ENCODE data around the gene PLS3. TPM values are rescaled to one million over a fixed set of nuclear protein-coding genes. Genes with fewer than 3 reads are reported as not detected.

PLS3 gene
- total RNA-seq, 1 experiment from 2014 or later = 88.2 TPM

- ChIA-PET POLR2A (ENCODE audit: low non-redundant PET) (no interaction called here), CTCF (interaction anchor here (0.7 kb wide), 1 partner anchor 24 kb away, joined by 9 read pairs; no protein-coding TSS in a partner anchor)
- H3K4me1 ChIP-seq (ENCODE audit: insufficient read depth, low read length, poor library complexity, severe bottlenecking) = no peaks in the 10 kb centered on the region
- no peak for TF ChIP-seq CTCF (conservative IDR thresholded peaks at IDR 0.05; ENCODE audit: low read depth, low read length)
- TF ChIP-seq EZH2 (IDR thresholded peaks at IDR 0.05; ENCODE audit: borderline replicate concordance, low read depth, low read length, poor library complexity, severe bottlenecking) = no peak
- no peak overlapping the region for H3K27ac ChIP-seq (ENCODE audit: low read depth, low read length, poor library complexity, severe bottlenecking)
- no peak overlapping the region for H3K4me3 ChIP-seq (ENCODE audit: low read depth, low read length, poor library complexity, severe bottlenecking)
- DNase-seq (ENCODE audit: low spot score) = no peak
- no TSS peak for BruUV-seq (replicated peaks)
- peaks cover 7% of the 10 kb centered on the region for H3K27me3 ChIP-seq (replicated peaks; ENCODE audit: insufficient read depth, low read depth, low read length, poor library complexity)
- intact Hi-C loops (cut with micrococcal nuclease; ENCODE audit: unreplicated experiment) = no loop called here
- no peaks in the 10 kb centered on the region for H3K36me3 ChIP-seq (ENCODE audit: insufficient read depth, low read length, poor library complexity, severe bottlenecking)
- H3K9me3 ChIP-seq (ENCODE audit: low read depth, low read length, poor library complexity, severe bottlenecking) = no peaks in the 10 kb centered on the region
Measured at GRCh38 chrX:115521741-115522140, 39.2 kb upstream of the PLS3 start.

GRCh38 chrX:115522952-115523351 lies 38.0 kb upstream of the PLS3 start:
- no peaks in the 10 kb centered on the region for H3K36me3 ChIP-seq (ENCODE audit: insufficient read depth, low read length, poor library complexity, severe bottlenecking)
- no peaks in the 10 kb centered on the region for H3K9me3 ChIP-seq (ENCODE audit: low read depth, low read length, poor library complexity, severe bottlenecking)
- no peak for DNase-seq (ENCODE audit: low spot score)
- no peak overlapping the region for H3K4me3 ChIP-seq (ENCODE audit: low read depth, low read length, poor library complexity, severe bottlenecking)
- ChIA-PET POLR2A (ENCODE audit: low non-redundant PET) (no interaction called here), CTCF (no interaction called here)
- H3K27me3 ChIP-seq (replicated peaks; ENCODE audit: insufficient read depth, low read depth, low read length, poor library complexity) = peaks cover 7% of the 10 kb centered on the region
- H3K27ac ChIP-seq (ENCODE audit: low read depth, low read length, poor library complexity, severe bottlenecking) = no peak overlapping the region
- no TSS peak for BruUV-seq (replicated peaks)
- no peak for TF ChIP-seq EZH2 (IDR thresholded peaks at IDR 0.05; ENCODE audit: borderline replicate concordance, low read depth, low read length, poor library complexity, severe bottlenecking)
- no peak for TF ChIP-seq CTCF (conservative IDR thresholded peaks at IDR 0.05; ENCODE audit: low read depth, low read length)
- intact Hi-C loops (cut with micrococcal nuclease; ENCODE audit: unreplicated experiment) = no loop called here
- no peaks in the 10 kb centered on the region for H3K4me1 ChIP-seq (ENCODE audit: insufficient read depth, low read length, poor library complexity, severe bottlenecking)

DNA sequence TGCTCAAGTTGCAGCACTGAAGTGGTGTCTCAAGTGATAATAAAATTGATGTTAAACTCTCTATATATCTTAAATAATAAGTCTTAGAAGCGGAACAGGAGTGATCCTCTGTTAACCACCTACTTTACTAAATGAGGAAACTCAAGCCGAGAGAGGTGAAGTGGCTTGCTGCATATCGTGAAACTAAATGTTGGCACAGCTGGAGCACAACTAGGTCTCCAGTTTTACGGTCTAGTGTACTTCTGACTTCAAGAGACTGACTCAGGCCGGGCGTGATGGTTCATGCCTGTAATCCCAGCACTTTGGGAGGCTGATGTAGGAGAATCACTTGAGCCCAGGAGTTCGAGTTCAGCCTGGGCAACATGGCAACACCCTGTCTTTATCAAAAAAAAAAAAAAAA lies 35.5 kb upstream of the PLS3 start:
- BruUV-seq (replicated peaks) = no TSS peak
- CTCF ChIA-PET = no interaction called here
- POLR2A ChIA-PET (ENCODE audit: low non-redundant PET) = no interaction called here
- Histone ChIP-seq H3K27me3 (replicated peaks; ENCODE audit: insufficient read depth, low read depth, low read length, poor library complexity) (peaks cover 15% of the 10 kb centered on the region), H3K27ac (ENCODE audit: low read depth, low read length, poor library complexity, severe bottlenecking) (no peak overlapping the region), H3K4me1 (ENCODE audit: insufficient read depth, low read length, poor library complexity, severe bottlenecking) (no peaks in the 10 kb centered on the region), H3K4me3 (ENCODE audit: low read depth, low read length, poor library complexity, severe bottlenecking) (no peak overlapping the region), H3K36me3 (ENCODE audit: insufficient read depth, low read length, poor library complexity, severe bottlenecking) (no peaks in the 10 kb centered on the region), H3K9me3 (ENCODE audit: low read depth, low read length, poor library complexity, severe bottlenecking) (no peaks in the 10 kb centered on the region)
- no peak for TF ChIP-seq EZH2 (IDR thresholded peaks at IDR 0.05; ENCODE audit: borderline replicate concordance, low read depth, low read length, poor library complexity, severe bottlenecking)
- no peak for TF ChIP-seq CTCF (conservative IDR thresholded peaks at IDR 0.05; ENCODE audit: low read depth, low read length)
- no peak for DNase-seq (ENCODE audit: low spot score)
- intact Hi-C loops (cut with micrococcal nuclease; ENCODE audit: unreplicated experiment) = no loop called here

Measured in A673 (cell line).